HG03066 (cell line): Measurements from ENCODE around the gene MXD4.

Source experiments
- ATAC-seq: cut with Tn5 transposase; IDR thresholded peaks from one replicate; pipeline ENCODE4 v1.9.1; 2021; ENCODE audit warnings: low read depth; ENCODE audit not compliant: unreplicated experiment

MXD4 gene

GRCh38 chr4:2261853-2262144 lies at the start of gene MXD4:
MXD4 (minus strand) TSS chr4:2262109; CDS start chr4:2261980, 129 bp downstream.
- no peak for ATAC-seq

- no peak for ATAC-seq
Observed at GRCh38 chr4:2306773-2307410, 45.0 kb upstream of the MXD4 start.

- no peak for ATAC-seq
Observed at GRCh38 chr4:2305766-2306501, 44.0 kb upstream of the MXD4 start.

- no peak for ATAC-seq
Observed at GRCh38 chr4:2304877-2305561, 43.1 kb upstream of the MXD4 start.

- no peak for ATAC-seq
Observed at GRCh38 chr4:2304321-2304876, 42.5 kb upstream of the MXD4 start.

- no peak for ATAC-seq
Observed at GRCh38 chr4:2303686-2304320, 41.9 kb upstream of the MXD4 start.

- ATAC-seq, result no peak
Observed at GRCh38 chr4:2303121-2303685, 41.3 kb upstream of the MXD4 start.

- no peak for ATAC-seq
Observed at GRCh38 chr4:2302387-2303119, 40.6 kb upstream of the MXD4 start.

GRCh38 chr4:2301806-2302205 lies 39.9 kb upstream of the MXD4 start:
- no peak for ATAC-seq

GRCh38 chr4:2301225-2301642 lies 39.3 kb upstream of the MXD4 start:
- ATAC-seq, result no peak

- no peak for ATAC-seq
Observed at GRCh38 chr4:2300431-2301224, 38.7 kb upstream of the MXD4 start.

- ATAC-seq, result no peak
Observed at GRCh38 chr4:2299794-2300193, 37.9 kb upstream of the MXD4 start.

- ATAC-seq, result no peak
Observed at GRCh38 chr4:2298532-2298991, 36.7 kb upstream of the MXD4 start.

GRCh38 chr4:2297606-2298531 lies 36.0 kb upstream of the MXD4 start:
- ATAC-seq, result no peak

GRCh38 chr4:2296631-2297601 lies 35.0 kb upstream of the MXD4 start:
- ATAC-seq, result no peak

- ATAC-seq, result no peak
Observed at GRCh38 chr4:2295900-2296442, 34.1 kb upstream of the MXD4 start.

GRCh38 chr4:2295500-2295899 lies 33.6 kb upstream of the MXD4 start:
- ATAC-seq, result no peak
